Coronary artery (tissue), 2 donors: Measurements from ENCODE around the gene TMEM51.

Source experiments
- DNase-seq: peaks from one replicate; pipeline ENCODE4 v3.0.0-alpha.2; 2017; ENCODE audit warnings: low spot score
- H3K27ac ChIP-seq, 2 donors: fragments of 200-600 bp; sonication (generic); one replicate each; pipeline ENCODE4 v1.5.1; 2016 to 2019
- H3K4me3 ChIP-seq: fragments of 200-600 bp; sonication (generic); 2 replicates; pipeline ENCODE4 v1.5.1; 2016; ENCODE audit warnings: mild to moderate bottlenecking, moderate library complexity
- CTCF ChIP-seq: fragments of 200-600 bp; sonication (generic); IDR thresholded peaks from one replicate; pipeline ENCODE4 v1.5.1; 2019; ENCODE audit warnings: antibody characterized with exemption

TMEM51 gene

DNA sequence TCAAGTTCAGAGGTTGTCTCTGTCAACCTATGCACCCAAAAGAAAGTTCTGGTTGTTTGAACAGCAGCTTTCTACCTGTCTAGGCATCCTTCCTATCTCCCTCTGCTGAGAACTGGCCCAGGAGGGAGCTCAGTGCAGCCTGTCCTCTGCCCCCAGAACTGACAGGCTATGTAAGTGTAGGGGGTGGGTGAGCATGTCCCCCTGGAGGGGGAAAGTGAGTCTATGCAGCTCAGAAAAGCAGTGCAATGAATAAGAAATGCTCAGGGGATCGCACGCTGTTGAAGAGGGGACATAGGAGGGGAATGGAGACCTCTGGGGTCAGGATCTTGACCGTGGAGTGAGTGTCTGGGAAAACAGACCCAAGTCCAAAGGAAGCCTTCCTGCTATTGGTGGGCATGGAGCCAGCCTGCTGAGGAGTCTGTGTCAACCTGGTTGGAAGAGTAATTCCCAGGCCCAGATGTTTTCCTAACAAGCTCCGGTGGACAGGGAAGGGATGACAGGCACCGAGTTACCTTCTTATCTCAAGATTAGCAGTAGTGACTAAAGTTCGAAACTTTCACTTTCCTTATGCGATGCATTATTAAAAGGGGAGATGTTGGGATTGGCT, 67.4 kb downstream of the TMEM51 start:
- Histone ChIP-seq H3K4me3 (no peak overlapping the region), H3K27ac (no peak overlapping the region)
- no peak for TF ChIP-seq CTCF
- DNase-seq, result no peak

DNA sequence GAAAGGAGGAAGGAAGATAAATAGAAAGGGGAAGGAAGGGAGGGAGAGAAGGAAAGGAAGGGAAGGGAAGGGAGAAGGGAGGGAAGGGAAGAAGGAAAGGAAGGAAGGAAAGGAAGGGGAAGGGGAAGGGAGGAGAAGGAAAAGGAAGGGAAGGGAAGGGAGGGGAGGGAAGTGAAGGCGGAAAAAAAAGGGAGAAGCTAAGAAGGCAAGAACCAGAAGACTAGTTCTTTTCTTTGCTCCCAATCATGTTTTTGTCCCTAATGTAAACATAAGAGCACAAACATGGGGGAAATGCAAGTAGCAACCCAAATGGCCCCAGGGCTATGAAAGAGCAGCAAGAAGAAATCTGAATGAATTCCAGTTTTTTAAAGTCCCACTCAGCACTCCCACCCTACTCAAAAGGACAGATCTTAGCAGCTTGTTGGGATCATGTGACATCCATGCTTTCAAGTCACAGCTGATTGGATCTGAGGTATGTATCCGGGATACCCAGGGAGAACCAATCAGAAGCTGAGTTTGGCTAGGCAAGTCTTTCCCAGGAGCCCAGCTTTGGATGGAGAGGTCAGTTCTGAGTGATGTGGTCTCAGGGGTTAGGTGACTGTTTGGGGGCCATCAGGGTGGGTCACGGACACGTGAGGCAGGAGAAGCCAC, 69.2 kb downstream of the TMEM51 start:
- no peak overlapping the region for H3K4me3 ChIP-seq
- TF ChIP-seq CTCF, result no peak
- DNase-seq, result no peak
- H3K27ac ChIP-seq, result no peak overlapping the region

DNA sequence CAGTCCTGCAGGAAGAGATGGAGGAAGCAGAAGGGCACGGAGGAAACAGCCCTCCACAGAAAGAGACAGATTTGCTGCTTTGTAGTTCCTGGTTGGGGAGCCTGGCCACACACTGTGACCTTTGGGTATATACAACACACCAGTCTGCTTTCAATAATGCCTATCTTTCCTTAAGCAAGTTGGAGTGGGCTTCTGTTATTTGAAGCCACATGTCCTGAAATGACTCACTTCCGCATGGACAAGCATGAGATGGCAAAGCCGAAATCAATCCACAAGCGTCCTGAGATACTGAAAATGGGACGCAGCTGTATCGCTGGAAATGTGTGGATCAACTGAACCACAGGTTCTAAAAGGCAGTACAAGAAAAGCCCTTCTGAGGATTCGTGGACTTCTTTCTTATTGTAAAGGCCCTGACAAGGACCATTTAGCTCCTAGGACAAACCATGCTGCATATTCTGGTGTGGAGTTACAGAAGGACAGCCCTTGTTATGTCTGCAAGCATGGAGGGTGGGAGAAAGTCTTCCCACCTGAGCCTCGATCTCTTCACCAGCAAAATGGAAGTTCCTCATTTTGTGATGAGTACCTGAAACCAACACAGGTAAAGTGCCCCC, 70.8 kb downstream of the TMEM51 start:
- TF ChIP-seq CTCF, result no peak
- Histone ChIP-seq H3K27ac (no peak overlapping the region), H3K4me3 (no peak overlapping the region)
- DNase-seq, result no peak

DNA sequence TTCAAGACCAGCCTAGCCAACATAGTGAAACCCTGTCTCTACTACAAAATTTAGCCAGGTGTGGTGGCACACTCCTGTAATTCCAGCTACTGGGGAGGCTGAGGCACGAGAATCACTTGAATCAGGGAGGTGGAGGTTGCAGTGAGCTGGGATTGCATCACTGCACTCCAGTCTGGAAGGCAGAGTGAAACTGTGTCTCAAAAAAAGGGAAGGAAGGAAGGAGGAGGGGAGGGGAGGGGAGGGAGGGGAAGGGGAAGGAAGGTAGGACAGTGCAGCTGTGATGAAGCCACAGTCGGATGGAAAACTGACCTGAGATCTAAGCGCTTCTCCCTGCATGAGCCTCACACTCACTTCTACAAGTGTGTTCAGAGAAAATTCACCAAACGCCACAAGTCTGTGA, 71.4 kb downstream of the TMEM51 start:
- TF ChIP-seq CTCF, result no peak
- DNase-seq, result no peak
- H3K4me3 ChIP-seq, result no peak overlapping the region
- H3K27ac ChIP-seq, result no peak overlapping the region

GRCh38 chr1:15225461-15225860, 71.9 kb downstream of the TMEM51 start:
- no peak for TF ChIP-seq CTCF
- H3K27ac ChIP-seq, result no peak overlapping the region
- H3K4me3 ChIP-seq, result no peak overlapping the region
- no peak for DNase-seq

DNA sequence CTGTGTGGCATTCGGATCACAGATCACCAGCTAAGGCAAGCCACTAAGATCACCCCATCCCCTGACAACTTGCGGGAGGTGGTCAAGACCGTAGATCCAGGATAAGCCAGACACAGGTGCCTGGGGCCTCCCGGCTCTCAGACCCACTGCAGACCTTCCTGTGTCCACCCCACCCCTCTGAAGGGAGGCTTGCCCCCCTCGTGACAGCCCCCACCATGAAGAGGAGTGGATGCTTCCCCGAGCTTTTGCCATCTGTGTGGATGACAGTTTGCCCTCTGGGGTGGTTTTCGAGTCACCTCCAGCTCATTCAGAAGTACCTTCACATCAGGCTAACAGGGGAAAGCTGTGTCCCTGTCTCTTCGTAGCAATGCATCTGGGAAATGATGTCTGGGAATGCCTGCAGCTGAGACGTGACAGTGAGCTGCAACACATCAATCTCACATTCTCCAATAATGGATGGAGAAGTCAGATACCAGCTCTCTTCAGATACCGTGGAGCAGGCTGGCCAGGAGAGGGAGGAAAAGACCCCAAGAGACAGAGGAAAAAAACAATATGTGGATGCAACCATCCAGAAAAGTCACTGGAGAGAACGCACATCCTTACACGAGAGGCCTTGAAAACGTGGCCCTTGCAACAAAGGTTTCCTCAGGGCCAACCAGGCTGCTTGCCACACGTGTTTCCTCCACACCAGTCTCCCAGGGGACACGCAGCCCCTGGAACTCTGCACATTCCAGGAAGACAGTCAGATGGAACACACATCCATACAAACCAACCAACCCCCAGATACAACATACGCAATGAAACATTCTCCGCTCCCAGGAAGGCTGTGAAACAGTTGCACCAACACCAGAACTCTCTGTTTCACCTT, 73.1 kb downstream of the TMEM51 start:
- no peak for TF ChIP-seq CTCF
- no peak overlapping the region for H3K4me3 ChIP-seq
- no peak overlapping the region for H3K27ac ChIP-seq
- DNase-seq, result peak; percentile 35
